Measurements from ENCODE around the gene PPIL1.

DNA sequence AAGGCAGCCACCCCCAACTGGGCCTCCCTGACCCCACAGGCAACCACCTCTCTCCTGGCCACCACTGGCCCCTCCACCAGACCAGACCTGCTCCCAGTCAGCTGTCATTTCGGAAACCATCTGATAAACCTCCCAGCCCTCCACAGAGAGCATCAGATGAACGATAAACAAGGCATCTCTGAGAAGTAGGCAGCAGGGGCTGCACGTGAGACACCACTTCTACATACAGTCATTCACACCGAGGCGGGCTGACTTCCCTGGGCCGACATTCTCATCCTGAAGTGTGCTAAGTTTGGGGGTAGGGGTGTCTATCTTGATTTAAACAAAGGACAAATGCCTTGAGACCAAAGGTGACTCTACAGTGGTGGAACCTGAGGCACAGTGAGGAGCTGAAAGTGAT is 49.2 kb downstream of the PPIL1 start:
- TF ChIP-seq, protein P1, sequence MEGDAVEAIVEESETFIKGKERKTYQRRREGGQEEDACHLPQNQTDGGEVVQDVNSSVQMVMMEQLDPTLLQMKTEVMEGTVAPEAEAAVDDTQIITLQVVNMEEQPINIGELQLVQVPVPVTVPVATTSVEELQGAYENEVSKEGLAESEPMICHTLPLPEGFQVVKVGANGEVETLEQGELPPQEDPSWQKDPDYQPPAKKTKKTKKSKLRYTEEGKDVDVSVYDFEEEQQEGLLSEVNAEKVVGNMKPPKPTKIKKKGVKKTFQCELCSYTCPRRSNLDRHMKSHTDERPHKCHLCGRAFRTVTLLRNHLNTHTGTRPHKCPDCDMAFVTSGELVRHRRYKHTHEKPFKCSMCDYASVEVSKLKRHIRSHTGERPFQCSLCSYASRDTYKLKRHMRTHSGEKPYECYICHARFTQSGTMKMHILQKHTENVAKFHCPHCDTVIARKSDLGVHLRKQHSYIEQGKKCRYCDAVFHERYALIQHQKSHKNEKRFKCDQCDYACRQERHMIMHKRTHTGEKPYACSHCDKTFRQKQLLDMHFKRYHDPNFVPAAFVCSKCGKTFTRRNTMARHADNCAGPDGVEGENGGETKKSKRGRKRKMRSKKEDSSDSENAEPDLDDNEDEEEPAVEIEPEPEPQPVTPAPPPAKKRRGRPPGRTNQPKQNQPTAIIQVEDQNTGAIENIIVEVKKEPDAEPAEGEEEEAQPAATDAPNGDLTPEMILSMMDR (IDR thresholded peaks at IDR 0.05) = no peak
- no peak for TF ChIP-seq POLR2A (IDR thresholded peaks at IDR 0.05)

All from lower leg skin (tissue), 3 donors.